Liver (tissue), 9 donors: ENCODE measurements around the gene GPR75. TPM values are rescaled to one million over a fixed set of nuclear protein-coding genes. Genes with fewer than 3 reads are reported as not detected.
"Not testable (repeated sequence)": the region's sequence is repeated elsewhere in the genome, so short reads cannot be mapped to it uniquely, and the experiment has no call there.

ENCODE experiments used
- DNase-seq: peaks from one replicate; pipeline ENCODE4 v3.0.0-alpha.2; 2017; ENCODE audit warnings: low spot score
- H3K27ac ChIP-seq, 2 donors: one replicate each; pipeline ENCODE4 v1.7.0; 2013; ENCODE audit warnings: inconsistent platforms in 2 of 2, low read length in 2 of 2, control low read depth in 1 of 2, low read depth in 1 of 2, mild to moderate bottlenecking in 1 of 2
- H3K27me3 ChIP-seq, 4 donors: one replicate each; pipeline versions ENCODE4 v1.6.1 to v1.7.0; 2013; ENCODE audit warnings: low read length in 3 of 4, inconsistent platforms in 1 of 4, mild to moderate bottlenecking in 1 of 4, moderate library complexity in 1 of 4; ENCODE audit not compliant: control insufficient read depth in 4 of 4, insufficient read depth in 4 of 4
- H3K36me3 ChIP-seq, 4 donors: one replicate each; pipeline versions ENCODE4 v1.6.1 to v1.7.0; 2013; ENCODE audit warnings: low read length in 3 of 4, mild to moderate bottlenecking in 3 of 4, low read depth in 1 of 4, moderate library complexity in 1 of 4; ENCODE audit not compliant: control insufficient read depth in 4 of 4, insufficient read depth in 3 of 4
- H3K4me1 ChIP-seq, 4 donors: one replicate each; pipeline versions ENCODE4 v1.6.1 to v1.7.0; 2013; ENCODE audit warnings: low read length in 3 of 4, mild to moderate bottlenecking in 3 of 4, moderate library complexity in 1 of 4; ENCODE audit not compliant: control insufficient read depth in 4 of 4, insufficient read depth in 4 of 4
- H3K4me3 ChIP-seq, 3 donors: one replicate each; pipeline versions ENCODE4 v1.6.1 to v1.7.0; 2013; ENCODE audit warnings: low read length in 3 of 3, control low read depth in 1 of 3, low read depth in 1 of 3, mild to moderate bottlenecking in 1 of 3
- H3K9ac ChIP-seq, 2 donors: one replicate each; pipeline ENCODE4 v1.7.0; 2013; ENCODE audit warnings: low read length in 2 of 2, mild to moderate bottlenecking in 2 of 2, moderate library complexity in 2 of 2, control low read depth in 1 of 2, low read depth in 1 of 2
- H3K9me3 ChIP-seq, 4 donors: one replicate each; pipeline versions ENCODE4 v1.6.1 to v1.7.0; 2013; ENCODE audit warnings: low read length in 3 of 4; ENCODE audit not compliant: control insufficient read depth in 4 of 4
- CTCF ChIP-seq: fragments of 150-350 bp; IDR thresholded peaks from 2 replicates; pipeline ENCODE4 v1.5.1; 2017; ENCODE audit warnings: improper control_type of control experiment, low read depth, low read length; ENCODE audit not compliant: missing input control
- HNF4G ChIP-seq: IDR thresholded peaks from 2 replicates; pipeline ENCODE4 v1.6.1; 2016; ENCODE audit warnings: antibody characterized with exemption
- RAD21 ChIP-seq, 2 donors: IDR thresholded peaks; 2 replicates each; pipeline ENCODE4 v1.6.1; 2016; ENCODE audit warnings: antibody characterized with exemption in 2 of 2, mild to moderate bottlenecking in 2 of 2
- ZBTB33 ChIP-seq: IDR thresholded peaks from 2 replicates; pipeline ENCODE4 v1.6.1; 2016; ENCODE audit warnings: antibody characterized with exemption
- WGBS: extraction: QIAGEN DNeasy Blood & Tissue Kit; methylation state at CpG from one replicate; pipeline ENCODE4 v1.1.7; 2013; 5-methylcytosine and 5-hydroxymethylcytosine counted together
- polyA plus RNA-seq, 2 donors: library from polyadenylated mRNA; stranded (reverse) in 1 of 2; unstranded in 1 of 2; fragments of 200-250 nt in 1 of 2; fragments of >200 nt in 1 of 2; fragmentation: Nextera tagmentation in 1 of 2; extraction: Ambion mirVana in 1 of 2; gene quantifications; one replicate each; pipeline versions ENCODE4 v1.2.1 to v1.2.3, GENCODE V29; 2013 to 2015
- total RNA-seq, 2 donors: library from RNA; depleted of rRNA; stranded (reverse); fragments of >200 nt; gene quantifications; one replicate each; pipeline ENCODE4 v1.2.3, GENCODE V29; 2014
- TF ChIP-seq, protein P1 (sequence below): IDR thresholded peaks from 2 replicates; pipeline ENCODE4 v1.6.1; 2016; ENCODE audit warnings: antibody characterized with exemption, mild to moderate bottlenecking
- donor health status: healthy.
- donor health status: healthy.
- donor health status: healthy.
- donor health status: healthy.
- donor health status: healthy.

GPR75 gene
- total and polyA plus RNA-seq, 4 donors: 0.21 to 5.4 (median 1.4) TPM

GRCh38 chr2:53826030-53826410, 33.7 kb downstream of the GPR75 start:
- peak overlapping the region; percentile 82 to 86 for H3K27ac ChIP-seq
- no peaks in the 10 kb centered on the region for H3K36me3 ChIP-seq
- no peak for TF ChIP-seq ZBTB33
- 30% methylated on average over 1 of the region's 1 CpG for WGBS
- H3K4me1 ChIP-seq: peaks cover 4 to 41% (median 33%) of the 10 kb centered on the region in 4 donors
- H3K9ac ChIP-seq: peak overlapping the region in 1 of 2 donors; percentile 16
- H3K27me3 ChIP-seq: no peaks in the 10 kb centered on the region
- no peak overlapping the region for H3K4me3 ChIP-seq
- no peak for DNase-seq
- H3K9me3 ChIP-seq: no peaks in the 10 kb centered on the region

DNA sequence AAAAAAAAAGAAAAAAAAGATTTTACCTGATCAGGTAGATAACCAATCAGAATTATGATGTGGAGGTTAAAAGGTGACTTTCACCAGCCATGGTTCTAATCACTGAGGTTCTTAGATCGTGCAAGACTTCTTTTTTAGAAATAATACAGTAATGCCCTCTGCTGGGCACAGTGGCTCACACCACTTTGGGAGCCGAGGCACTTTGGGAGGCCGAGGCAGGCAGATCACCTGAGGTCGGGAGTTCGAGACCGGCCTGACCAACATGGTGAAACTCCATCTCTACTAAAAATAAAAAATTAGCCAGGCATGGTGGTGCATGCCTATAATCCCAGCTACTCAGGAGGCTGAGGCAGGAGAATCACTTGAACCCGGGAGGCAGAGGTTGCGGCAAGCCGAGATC, 36.1 kb downstream of the GPR75 start:
- not testable (repeated sequence) for H3K9ac ChIP-seq

DNA sequence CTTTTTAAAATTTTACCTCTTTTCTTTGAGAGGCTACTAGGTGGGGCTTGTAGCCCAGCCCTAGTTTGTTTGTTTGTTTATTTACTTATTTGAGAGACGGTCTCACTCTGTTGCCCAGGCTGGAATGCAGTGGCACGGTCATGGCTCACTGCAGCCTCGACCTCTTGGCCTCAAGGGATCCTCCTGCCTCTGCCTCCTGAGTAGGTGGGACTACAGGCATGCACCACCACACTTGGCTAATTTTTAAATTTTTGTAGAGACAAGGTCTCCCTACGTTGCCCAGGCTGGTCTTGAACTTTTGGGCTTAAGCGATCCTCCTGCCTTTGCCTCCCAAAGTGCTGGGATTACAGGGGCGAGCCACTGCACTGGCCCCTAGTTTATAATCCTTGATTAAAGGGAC, 38.0 kb downstream of the GPR75 start:
- WGBS: 84% methylated on average over 6 of the region's 6 CpGs
- no peak for TF ChIP-seq HNF4G
- TF ChIP-seq, protein P1, sequence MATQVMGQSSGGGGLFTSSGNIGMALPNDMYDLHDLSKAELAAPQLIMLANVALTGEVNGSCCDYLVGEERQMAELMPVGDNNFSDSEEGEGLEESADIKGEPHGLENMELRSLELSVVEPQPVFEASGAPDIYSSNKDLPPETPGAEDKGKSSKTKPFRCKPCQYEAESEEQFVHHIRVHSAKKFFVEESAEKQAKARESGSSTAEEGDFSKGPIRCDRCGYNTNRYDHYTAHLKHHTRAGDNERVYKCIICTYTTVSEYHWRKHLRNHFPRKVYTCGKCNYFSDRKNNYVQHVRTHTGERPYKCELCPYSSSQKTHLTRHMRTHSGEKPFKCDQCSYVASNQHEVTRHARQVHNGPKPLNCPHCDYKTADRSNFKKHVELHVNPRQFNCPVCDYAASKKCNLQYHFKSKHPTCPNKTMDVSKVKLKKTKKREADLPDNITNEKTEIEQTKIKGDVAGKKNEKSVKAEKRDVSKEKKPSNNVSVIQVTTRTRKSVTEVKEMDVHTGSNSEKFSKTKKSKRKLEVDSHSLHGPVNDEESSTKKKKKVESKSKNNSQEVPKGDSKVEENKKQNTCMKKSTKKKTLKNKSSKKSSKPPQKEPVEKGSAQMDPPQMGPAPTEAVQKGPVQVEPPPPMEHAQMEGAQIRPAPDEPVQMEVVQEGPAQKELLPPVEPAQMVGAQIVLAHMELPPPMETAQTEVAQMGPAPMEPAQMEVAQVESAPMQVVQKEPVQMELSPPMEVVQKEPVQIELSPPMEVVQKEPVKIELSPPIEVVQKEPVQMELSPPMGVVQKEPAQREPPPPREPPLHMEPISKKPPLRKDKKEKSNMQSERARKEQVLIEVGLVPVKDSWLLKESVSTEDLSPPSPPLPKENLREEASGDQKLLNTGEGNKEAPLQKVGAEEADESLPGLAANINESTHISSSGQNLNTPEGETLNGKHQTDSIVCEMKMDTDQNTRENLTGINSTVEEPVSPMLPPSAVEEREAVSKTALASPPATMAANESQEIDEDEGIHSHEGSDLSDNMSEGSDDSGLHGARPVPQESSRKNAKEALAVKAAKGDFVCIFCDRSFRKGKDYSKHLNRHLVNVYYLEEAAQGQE: no peak
- TF ChIP-seq CTCF: no peak
- no peak for TF ChIP-seq ZBTB33

More for the DNA sequence above, 36.1 kb downstream of the GPR75 start:
- not testable (repeated sequence) for H3K4me3 ChIP-seq, H3K27ac ChIP-seq, DNase-seq, H3K9me3 ChIP-seq, H3K36me3 ChIP-seq, H3K27me3 ChIP-seq
- 92% methylated on average over 9 of the region's 9 CpGs for WGBS
- peak in 1 of 2 donors; percentile 58 for TF ChIP-seq RAD21 (IDR thresholded peaks at IDR 0.05)
- H3K4me1 ChIP-seq: peaks cover 4 to 34% (median 29%) of the 10 kb centered on the region in 4 donors

More for the DNA sequence above, 38.0 kb downstream of the GPR75 start:
- Histone ChIP-seq H3K36me3 (peaks cover 0 to 5% (median under 1%) of the 10 kb centered on the region in 4 donors), H3K9me3 (no peaks in the 10 kb centered on the region), H3K9ac (no peak overlapping the region), H3K4me3 (no peak overlapping the region), H3K27ac (no peak overlapping the region), H3K27me3 (no peaks in the 10 kb centered on the region), H3K4me1 (peaks cover 1 to 21% (median 18%) of the 10 kb centered on the region in 4 donors)
- DNase-seq: no peak
